Measurements from ENCODE around the gene TLE7. TPM values are rescaled to one million over a fixed set of nuclear protein-coding genes. Genes with fewer than 3 reads are reported as not detected.

Gene TLE7
- total and polyA plus RNA-seq, 2 of the 8 experiments (the other 6 are each of a cell fraction or from before 2014, with no cell fraction given): 0.03 TPM; not detected in 1

DNA sequence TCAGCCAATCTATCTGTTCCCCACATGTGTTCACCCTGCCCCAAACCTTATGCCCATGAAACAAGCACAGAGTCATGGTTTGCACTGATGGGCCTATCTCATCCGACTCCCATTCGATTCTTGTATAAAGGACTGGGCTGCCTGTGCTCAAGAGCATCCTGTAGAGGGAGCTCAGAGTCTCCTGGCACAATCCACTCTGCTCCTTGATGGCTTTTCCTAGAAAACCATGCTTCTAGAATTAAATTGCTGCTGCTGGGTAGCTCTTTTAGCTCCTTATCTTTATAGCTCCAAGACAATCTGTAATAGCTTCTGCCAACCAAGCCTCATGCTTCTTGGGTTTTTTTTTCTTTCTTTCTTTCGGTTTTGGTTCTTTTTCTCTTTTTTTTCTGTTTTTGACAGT lies 37.6 kb upstream of the TLE7 start (continued):
- TF ChIP-seq, protein P1, sequence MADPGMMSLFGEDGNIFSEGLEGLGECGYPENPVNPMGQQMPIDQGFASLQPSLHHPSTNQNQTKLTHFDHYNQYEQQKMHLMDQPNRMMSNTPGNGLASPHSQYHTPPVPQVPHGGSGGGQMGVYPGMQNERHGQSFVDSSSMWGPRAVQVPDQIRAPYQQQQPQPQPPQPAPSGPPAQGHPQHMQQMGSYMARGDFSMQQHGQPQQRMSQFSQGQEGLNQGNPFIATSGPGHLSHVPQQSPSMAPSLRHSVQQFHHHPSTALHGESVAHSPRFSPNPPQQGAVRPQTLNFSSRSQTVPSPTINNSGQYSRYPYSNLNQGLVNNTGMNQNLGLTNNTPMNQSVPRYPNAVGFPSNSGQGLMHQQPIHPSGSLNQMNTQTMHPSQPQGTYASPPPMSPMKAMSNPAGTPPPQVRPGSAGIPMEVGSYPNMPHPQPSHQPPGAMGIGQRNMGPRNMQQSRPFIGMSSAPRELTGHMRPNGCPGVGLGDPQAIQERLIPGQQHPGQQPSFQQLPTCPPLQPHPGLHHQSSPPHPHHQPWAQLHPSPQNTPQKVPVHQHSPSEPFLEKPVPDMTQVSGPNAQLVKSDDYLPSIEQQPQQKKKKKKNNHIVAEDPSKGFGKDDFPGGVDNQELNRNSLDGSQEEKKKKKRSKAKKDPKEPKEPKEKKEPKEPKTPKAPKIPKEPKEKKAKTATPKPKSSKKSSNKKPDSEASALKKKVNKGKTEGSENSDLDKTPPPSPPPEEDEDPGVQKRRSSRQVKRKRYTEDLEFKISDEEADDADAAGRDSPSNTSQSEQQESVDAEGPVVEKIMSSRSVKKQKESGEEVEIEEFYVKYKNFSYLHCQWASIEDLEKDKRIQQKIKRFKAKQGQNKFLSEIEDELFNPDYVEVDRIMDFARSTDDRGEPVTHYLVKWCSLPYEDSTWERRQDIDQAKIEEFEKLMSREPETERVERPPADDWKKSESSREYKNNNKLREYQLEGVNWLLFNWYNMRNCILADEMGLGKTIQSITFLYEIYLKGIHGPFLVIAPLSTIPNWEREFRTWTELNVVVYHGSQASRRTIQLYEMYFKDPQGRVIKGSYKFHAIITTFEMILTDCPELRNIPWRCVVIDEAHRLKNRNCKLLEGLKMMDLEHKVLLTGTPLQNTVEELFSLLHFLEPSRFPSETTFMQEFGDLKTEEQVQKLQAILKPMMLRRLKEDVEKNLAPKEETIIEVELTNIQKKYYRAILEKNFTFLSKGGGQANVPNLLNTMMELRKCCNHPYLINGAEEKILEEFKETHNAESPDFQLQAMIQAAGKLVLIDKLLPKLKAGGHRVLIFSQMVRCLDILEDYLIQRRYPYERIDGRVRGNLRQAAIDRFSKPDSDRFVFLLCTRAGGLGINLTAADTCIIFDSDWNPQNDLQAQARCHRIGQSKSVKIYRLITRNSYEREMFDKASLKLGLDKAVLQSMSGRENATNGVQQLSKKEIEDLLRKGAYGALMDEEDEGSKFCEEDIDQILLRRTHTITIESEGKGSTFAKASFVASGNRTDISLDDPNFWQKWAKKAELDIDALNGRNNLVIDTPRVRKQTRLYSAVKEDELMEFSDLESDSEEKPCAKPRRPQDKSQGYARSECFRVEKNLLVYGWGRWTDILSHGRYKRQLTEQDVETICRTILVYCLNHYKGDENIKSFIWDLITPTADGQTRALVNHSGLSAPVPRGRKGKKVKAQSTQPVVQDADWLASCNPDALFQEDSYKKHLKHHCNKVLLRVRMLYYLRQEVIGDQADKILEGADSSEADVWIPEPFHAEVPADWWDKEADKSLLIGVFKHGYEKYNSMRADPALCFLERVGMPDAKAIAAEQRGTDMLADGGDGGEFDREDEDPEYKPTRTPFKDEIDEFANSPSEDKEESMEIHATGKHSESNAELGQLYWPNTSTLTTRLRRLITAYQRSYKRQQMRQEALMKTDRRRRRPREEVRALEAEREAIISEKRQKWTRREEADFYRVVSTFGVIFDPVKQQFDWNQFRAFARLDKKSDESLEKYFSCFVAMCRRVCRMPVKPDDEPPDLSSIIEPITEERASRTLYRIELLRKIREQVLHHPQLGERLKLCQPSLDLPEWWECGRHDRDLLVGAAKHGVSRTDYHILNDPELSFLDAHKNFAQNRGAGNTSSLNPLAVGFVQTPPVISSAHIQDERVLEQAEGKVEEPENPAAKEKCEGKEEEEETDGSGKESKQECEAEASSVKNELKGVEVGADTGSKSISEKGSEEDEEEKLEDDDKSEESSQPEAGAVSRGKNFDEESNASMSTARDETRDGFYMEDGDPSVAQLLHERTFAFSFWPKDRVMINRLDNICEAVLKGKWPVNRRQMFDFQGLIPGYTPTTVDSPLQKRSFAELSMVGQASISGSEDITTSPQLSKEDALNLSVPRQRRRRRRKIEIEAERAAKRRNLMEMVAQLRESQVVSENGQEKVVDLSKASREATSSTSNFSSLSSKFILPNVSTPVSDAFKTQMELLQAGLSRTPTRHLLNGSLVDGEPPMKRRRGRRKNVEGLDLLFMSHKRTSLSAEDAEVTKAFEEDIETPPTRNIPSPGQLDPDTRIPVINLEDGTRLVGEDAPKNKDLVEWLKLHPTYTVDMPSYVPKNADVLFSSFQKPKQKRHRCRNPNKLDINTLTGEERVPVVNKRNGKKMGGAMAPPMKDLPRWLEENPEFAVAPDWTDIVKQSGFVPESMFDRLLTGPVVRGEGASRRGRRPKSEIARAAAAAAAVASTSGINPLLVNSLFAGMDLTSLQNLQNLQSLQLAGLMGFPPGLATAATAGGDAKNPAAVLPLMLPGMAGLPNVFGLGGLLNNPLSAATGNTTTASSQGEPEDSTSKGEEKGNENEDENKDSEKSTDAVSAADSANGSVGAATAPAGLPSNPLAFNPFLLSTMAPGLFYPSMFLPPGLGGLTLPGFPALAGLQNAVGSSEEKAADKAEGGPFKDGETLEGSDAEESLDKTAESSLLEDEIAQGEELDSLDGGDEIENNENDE (IDR thresholded peaks at IDR 0.05; ENCODE audit: insufficient replicate concordance, low read length): no peak
